A549 (cell line): ENCODE measurements around the gene HEXIM1. TPM values are rescaled to one million over a fixed set of nuclear protein-coding genes. Genes with fewer than 3 reads are reported as not detected.

Experiments
- ATAC-seq, 2 experiments: fragments of 200-7000 bp in 1 of 2; fragments of >200 bp in 1 of 2; cut with Nextera tagmentation in 1 of 2; cut with Tn5 transposase in 1 of 2; 3 replicates each; pipeline versions ENCODE4 v1.8.0 to v1.9.1; 2018 to 2020; ENCODE audit warnings: mild to moderate bottlenecking in 1 of 2, moderate library complexity in 1 of 2
- CTCF ChIA-PET: fragments of 300-600 bp; sonication (Branson Sonifier 250); formaldehyde crosslinking; extraction: SDS; loops from one replicate; lab custom pipeline; 2021; ENCODE audit warnings: antibody characterized with exemption, inconsistent platforms; lab: Yijun Ruan, JAX
- POLR2A ChIA-PET: fragments of 350-600 bp; formaldehyde crosslinking; extraction: SDS; loops from one replicate; lab custom pipeline; 2021; ENCODE audit warnings: antibody characterized with exemption, inconsistent platforms; lab: Yijun Ruan, JAX
- DNase-seq, 2 experiments: peaks; one replicate each; pipeline versions ENCODE4 v3.0.0 to v3.0.0-alpha.2; 2011 to 2016; ENCODE audit warnings: low read depth in 1 of 2, low spot score in 1 of 2
- FAIRE-seq: peaks from 2 replicates; lab custom pipeline; 2011; peaks lifted over from hg19 to GRCh38; lab: Jason Lieb, UNC
- H3K27ac ChIP-seq, 2 experiments: fragments of >200 bp; sonication (Bioruptor Twin); formaldehyde crosslinking; 3 replicates each; pipeline ENCODE4 v1.5.1; 2016 to 2017
- H3K4me1 ChIP-seq: fragments of >200 bp; sonication (Bioruptor Twin); formaldehyde crosslinking; 3 replicates; pipeline ENCODE4 v1.6.1; 2016
- H3K4me2 ChIP-seq: fragments of >200 bp; sonication (Bioruptor Twin); formaldehyde crosslinking; 3 replicates; pipeline ENCODE4 v1.6.1; 2016
- H3K4me3 ChIP-seq: fragments of >200 bp; sonication (Bioruptor Twin); formaldehyde crosslinking; 3 replicates; pipeline ENCODE4 v1.5.1; 2016
- H3K9me3 ChIP-seq: fragments of >200 bp; sonication (Bioruptor Twin); formaldehyde crosslinking; 3 replicates; pipeline ENCODE4 v1.6.1; 2016
- BHLHE40 ChIP-seq: IDR thresholded peaks from 2 replicates; pipeline ENCODE4 v1.6.1; 2012; ENCODE audit warnings: low read depth, low read length, inconsistent platforms
- CBX8 ChIP-seq: fragments of 200-600 bp; sonication (generic); IDR thresholded peaks from 2 replicates; pipeline ENCODE4 v1.6.1; 2016
- CEBPB ChIP-seq, 2 experiments: fragments of >200 bp in 1 of 2; sonication (Bioruptor Twin) in 1 of 2; formaldehyde crosslinking in 1 of 2; IDR thresholded peaks; 2 replicates each; pipeline ENCODE4 v1.6.1; 2012 to 2016
- EHF ChIP-seq: fragments of 250-450 bp; sonication (Bioruptor Pico); IDR thresholded peaks from 2 replicates; pipeline ENCODE4 v1.5.0; 2020; ENCODE audit warnings: mild to moderate bottlenecking
- EP300 ChIP-seq, 2 experiments: fragments of >200 bp; sonication (Bioruptor Twin); formaldehyde crosslinking; IDR thresholded peaks; 2 replicates in 1 of 2; 3 replicates in 1 of 2; pipeline ENCODE4 v1.6.1; 2016 to 2017
- FOSB ChIP-seq: fragments of 250-450 bp; sonication (Bioruptor Pico); IDR thresholded peaks from 2 replicates; pipeline ENCODE4 v1.5.0; 2020; ENCODE audit warnings: mild to moderate bottlenecking, moderate library complexity
- FOSL2 ChIP-seq, 2 experiments: fragments of 450-650 bp in 1 of 2; fragments of >200 bp in 1 of 2; sonication (Bioruptor Twin) in 1 of 2; formaldehyde crosslinking; IDR thresholded peaks; 2 replicates each; pipeline versions ENCODE4 v1.5.0 to v1.6.1; 2016 to 2020; ENCODE audit warnings: mild to moderate bottlenecking in 1 of 2, moderate library complexity in 1 of 2
- GATA3 ChIP-seq: IDR thresholded peaks from 2 replicates; pipeline ENCODE4 v1.6.1; 2012; ENCODE audit warnings: borderline replicate concordance
- HDAC2 ChIP-seq: fragments of 200-600 bp; sonication (generic); IDR thresholded peaks from 2 replicates; pipeline ENCODE4 v1.6.1; 2016
- HEYL ChIP-seq: fragments of 250-450 bp; sonication (Bioruptor Pico); IDR thresholded peaks from 2 replicates; pipeline ENCODE4 v1.8.0; 2021; ENCODE audit warnings: mild to moderate bottlenecking, moderate library complexity
- HOXB13 ChIP-seq: fragments of 250-450 bp; sonication (Bioruptor Pico); IDR thresholded peaks from 2 replicates; pipeline ENCODE4 v1.5.0; 2020; ENCODE audit warnings: low read depth, mild to moderate bottlenecking, moderate library complexity
- JUNB ChIP-seq: fragments of >200 bp; sonication (Bioruptor Twin); formaldehyde crosslinking; IDR thresholded peaks from 2 replicates; pipeline ENCODE4 v1.6.1; 2016
- KDM1A ChIP-seq: fragments of 200-600 bp; sonication (generic); IDR thresholded peaks from 2 replicates; pipeline ENCODE4 v1.6.1; 2016; ENCODE audit warnings: low read depth, mild to moderate bottlenecking
- MAZ ChIP-seq: fragments of 150-350 bp; IDR thresholded peaks from 2 replicates; pipeline ENCODE4 v1.6.1; 2014; ENCODE audit warnings: antibody characterized with exemption, low read depth, low read length, borderline replicate concordance
- NFE2L2 ChIP-seq: fragments of 150-350 bp; conservative IDR thresholded peaks from 2 replicates; pipeline ENCODE4 v1.6.1; 2014; ENCODE audit warnings: low read length
- PHF8 ChIP-seq: fragments of 200-600 bp; sonication (generic); IDR thresholded peaks from 2 replicates; pipeline ENCODE4 v1.6.1; 2016; ENCODE audit warnings: low read depth, mild to moderate bottlenecking, antibody characterized with exemption, moderate library complexity, borderline replicate concordance
- POLR2A ChIP-seq: IDR thresholded peaks from 2 replicates; pipeline ENCODE4 v1.6.1; 2012; ENCODE audit warnings: mild to moderate bottlenecking, low read length
- POLR2AphosphoS2 ChIP-seq: conservative IDR thresholded peaks from 2 replicates; pipeline ENCODE4 v1.6.1; 2012; ENCODE audit warnings: low read length, improper control_type of control experiment, inconsistent platforms
- RARB ChIP-seq: fragments of 250-450 bp; sonication (Bioruptor Pico); IDR thresholded peaks from 2 replicates; pipeline ENCODE4 v1.8.0; 2021; ENCODE audit warnings: mild to moderate bottlenecking, moderate library complexity
- RCOR1 ChIP-seq: fragments of 150-350 bp; IDR thresholded peaks from 2 replicates; pipeline ENCODE4 v1.6.1; 2014; ENCODE audit warnings: antibody characterized with exemption, low read length, low read depth
- RFX5 ChIP-seq: fragments of 450-650 bp; IDR thresholded peaks from 2 replicates; pipeline ENCODE4 v1.7.1; 2014; ENCODE audit warnings: antibody characterized with exemption, mild to moderate bottlenecking, moderate library complexity
- RNF2 ChIP-seq: fragments of 200-600 bp; sonication (generic); IDR thresholded peaks from 2 replicates; pipeline ENCODE4 v1.6.1; 2016; ENCODE audit warnings: low read depth, mild to moderate bottlenecking, antibody characterized with exemption, moderate library complexity, borderline replicate concordance
- SREBF2 ChIP-seq: fragments of 450-650 bp; IDR thresholded peaks from 2 replicates; pipeline ENCODE4 v1.6.1; 2014; ENCODE audit warnings: mild to moderate bottlenecking, moderate library complexity
- TP53 ChIP-seq: fragments of 250-450 bp; sonication (Bioruptor Pico); IDR thresholded peaks from 2 replicates; pipeline ENCODE4 v1.5.0; 2021; ENCODE audit warnings: mild to moderate bottlenecking, moderate library complexity
- WGBS: methylation state at CpG from one replicate; pipeline ENCODE4 v1.1.6; 2017; ENCODE audit errors: missing lambda C conversion rate; 5-methylcytosine and 5-hydroxymethylcytosine counted together
- polyA plus RNA-seq, 4 experiments: library from polyadenylated mRNA; depleted of rRNA in 3 of 4; stranded (reverse); fragments of >200 nt; fragmentation: RNase III in 1 of 4; extraction: RNeasy Plus Mini Kit Qiagen cat#74134 plus additional on column Dnase treatment in 1 of 4; gene quantifications; 2 replicates in 3 of 4; 3 replicates in 1 of 4; pipeline ENCODE4 v1.2.3, GENCODE V29; 2011 to 2017
- TF ChIP-seq, protein P1 (sequence below): fragments of 150-350 bp; IDR thresholded peaks from 2 replicates; pipeline ENCODE4 v1.6.1; 2014; ENCODE audit warnings: low read depth, mild to moderate bottlenecking, low read length
- TF ChIP-seq, protein P2 (sequence below): fragments of >200 bp; sonication (Bioruptor Twin); formaldehyde crosslinking; IDR thresholded peaks from 3 replicates; pipeline ENCODE4 v1.6.1; 2016
- TF ChIP-seq, protein P3 (sequence below): fragments of 250-450 bp; sonication (Bioruptor Pico); IDR thresholded peaks from 2 replicates; pipeline ENCODE4 v1.5.0; 2020; ENCODE audit warnings: low read depth, mild to moderate bottlenecking, moderate library complexity
- TF ChIP-seq, protein P4 (sequence below): fragments of >200 bp; sonication (Bioruptor Twin); formaldehyde crosslinking; IDR thresholded peaks from 2 replicates; pipeline ENCODE4 v1.6.1; 2016
- TF ChIP-seq, protein P5 (sequence below): fragments of 250-450 bp; sonication (Bioruptor Pico); IDR thresholded peaks from 2 replicates; pipeline ENCODE4 v1.5.0; 2021; ENCODE audit warnings: mild to moderate bottlenecking, moderate library complexity, borderline replicate concordance
- TF ChIP-seq, protein P6 (sequence below): IDR thresholded peaks from 2 replicates; pipeline ENCODE4 v1.6.1; 2012
- TF ChIP-seq, protein P7 (sequence below): IDR thresholded peaks from 2 replicates; pipeline ENCODE4 v1.6.1; 2012
- TF ChIP-seq, protein P8 (sequence below): IDR thresholded peaks from 2 replicates; pipeline ENCODE4 v1.6.1; 2012; ENCODE audit warnings: low read depth, borderline replicate concordance

Gene HEXIM1
- polyA plus RNA-seq, 2 of the 4 experiments (the other 2 are of a cell fraction) = 54.0 to 143 TPM

DNA sequence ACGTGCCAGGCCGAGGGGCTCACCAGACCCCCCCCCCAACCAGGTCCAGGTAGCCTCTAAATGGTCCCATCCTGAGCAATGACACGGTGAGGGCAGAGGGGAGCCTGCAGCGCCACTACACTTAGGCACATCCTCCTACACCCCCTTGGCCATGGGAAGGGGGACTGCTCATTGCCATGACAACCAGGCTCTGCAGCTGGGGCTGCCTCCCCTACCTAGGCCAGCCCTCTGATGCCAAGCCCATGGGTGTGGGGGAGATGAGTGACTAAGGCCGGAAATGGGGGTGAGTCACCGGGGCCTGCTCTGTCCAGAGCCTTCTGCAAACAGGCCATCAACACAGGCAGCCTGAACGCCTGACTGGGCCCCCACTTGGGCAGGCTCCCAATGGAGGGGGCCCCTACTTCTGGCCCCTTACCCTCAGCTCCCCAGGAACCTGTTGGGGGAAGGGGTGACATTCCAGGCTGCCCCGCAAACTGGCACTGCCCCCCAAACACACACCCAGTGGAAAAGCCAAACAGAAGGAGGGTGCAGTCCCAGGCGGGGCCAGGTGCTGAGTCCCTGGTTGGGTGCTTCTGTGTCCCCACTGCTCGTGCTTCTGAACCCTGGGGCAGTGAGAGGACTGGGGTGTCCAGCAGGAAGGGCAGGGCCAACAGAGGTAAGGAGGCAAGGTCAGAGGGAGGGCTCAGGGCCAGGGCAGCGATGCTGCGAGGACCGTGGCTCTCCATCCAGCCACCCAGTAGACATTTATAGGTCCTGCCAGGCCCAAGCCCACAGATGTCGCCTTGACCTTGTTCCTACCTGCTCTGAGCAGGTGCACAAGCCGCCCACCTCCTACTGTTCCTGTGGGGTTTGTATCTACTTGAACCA lies 24.1 kb upstream of the HEXIM1 start:
- ChIA-PET POLR2A (interaction anchor here (1.3 kb wide), 2 partner anchors 11 to 24 kb away, joined by 3 to 5 read pairs; partner anchors contain the start of genes ACBD4 and HEXIM1), CTCF (interaction anchor here (0.6 to 20.1 kb wide), 10 partner anchors 9 to 204 kb away, joined by 3 to 742 read pairs (median 8); partner anchors contain the start of genes ACBD4, HEXIM1, HEXIM2 and PLCD3)
- FAIRE-seq = peak; percentile 94
- H3K4me2 ChIP-seq = peak overlapping the region; percentile 86
- WGBS = 6% methylated on average over 11 of the region's 15 CpGs
- peak; percentile 95 to 96 for DNase-seq
- H3K4me1 ChIP-seq = peaks cover 75% of the 10 kb centered on the region
- H3K27ac ChIP-seq = peak overlapping the region; percentile 95 to 98
- peak; percentile 77 to 85 for ATAC-seq
- H3K9me3 ChIP-seq = no peaks in the 10 kb centered on the region
- H3K4me3 ChIP-seq = 0 out of 3 replicates have a peak overlapping the region, but pooled peaks have one; percentile 10
- TF ChIP-seq, protein P1, sequence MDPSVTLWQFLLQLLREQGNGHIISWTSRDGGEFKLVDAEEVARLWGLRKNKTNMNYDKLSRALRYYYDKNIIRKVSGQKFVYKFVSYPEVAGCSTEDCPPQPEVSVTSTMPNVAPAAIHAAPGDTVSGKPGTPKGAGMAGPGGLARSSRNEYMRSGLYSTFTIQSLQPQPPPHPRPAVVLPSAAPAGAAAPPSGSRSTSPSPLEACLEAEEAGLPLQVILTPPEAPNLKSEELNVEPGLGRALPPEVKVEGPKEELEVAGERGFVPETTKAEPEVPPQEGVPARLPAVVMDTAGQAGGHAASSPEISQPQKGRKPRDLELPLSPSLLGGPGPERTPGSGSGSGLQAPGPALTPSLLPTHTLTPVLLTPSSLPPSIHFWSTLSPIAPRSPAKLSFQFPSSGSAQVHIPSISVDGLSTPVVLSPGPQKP = no peak
- TF ChIP-seq FOSL2 (IDR thresholded peaks at IDR 0.05) (peak; percentile 96), FOSL2 (CRISPR knock-in tag; IDR thresholded peaks at IDR 0.05) (peak; percentile 100), CEBPB (IDR thresholded peaks at IDR 0.05) (no peak), MAZ (no peak), HDAC2 (no peak), RARB (CRISPR knock-in tag) (peak; percentile 68; the same call in 1 of the 2 replicates), BHLHE40 (0 out of 2 replicates have a peak, but pooled peaks have one; percentile 3), RCOR1 (0 out of 2 replicates have a peak, but pooled peaks have one; percentile 15), NFE2L2 (no peak), FOSB (CRISPR knock-in tag) (0 out of 2 replicates have a peak, but pooled peaks have one; percentile 32), HOXB13 (CRISPR knock-in tag) (peak; percentile 81; the same call in 1 of the 2 replicates), PHF8 (no peak), POLR2A (peak; percentile 32; the same call in 1 of the 2 replicates), POLR2AphosphoS2 (no peak), RNF2 (no peak), GATA3 (peak; percentile 61; the same call in 1 of the 2 replicates), RFX5 (no peak), EHF (CRISPR knock-in tag) (0 out of 2 replicates have a peak, but pooled peaks have one; percentile 19), CBX8 (no peak), JUNB (peak; percentile 88), TP53 (CRISPR knock-in tag) (no peak), HEYL (CRISPR knock-in tag) (peak; percentile 86; the same call in 1 of the 2 replicates), SREBF2 (no peak), EP300 (IDR thresholded peaks at IDR 0.05) (peak in 1 of 2 experiments; percentile 72; a peak in 2 of 5 replicates), KDM1A (no peak)
- TF ChIP-seq, protein P2, sequence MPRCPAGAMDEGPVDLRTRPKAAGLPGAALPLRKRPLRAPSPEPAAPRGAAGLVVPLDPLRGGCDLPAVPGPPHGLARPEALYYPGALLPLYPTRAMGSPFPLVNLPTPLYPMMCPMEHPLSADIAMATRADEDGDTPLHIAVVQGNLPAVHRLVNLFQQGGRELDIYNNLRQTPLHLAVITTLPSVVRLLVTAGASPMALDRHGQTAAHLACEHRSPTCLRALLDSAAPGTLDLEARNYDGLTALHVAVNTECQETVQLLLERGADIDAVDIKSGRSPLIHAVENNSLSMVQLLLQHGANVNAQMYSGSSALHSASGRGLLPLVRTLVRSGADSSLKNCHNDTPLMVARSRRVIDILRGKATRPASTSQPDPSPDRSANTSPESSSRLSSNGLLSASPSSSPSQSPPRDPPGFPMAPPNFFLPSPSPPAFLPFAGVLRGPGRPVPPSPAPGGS = no peak
- TF ChIP-seq, protein P3, sequence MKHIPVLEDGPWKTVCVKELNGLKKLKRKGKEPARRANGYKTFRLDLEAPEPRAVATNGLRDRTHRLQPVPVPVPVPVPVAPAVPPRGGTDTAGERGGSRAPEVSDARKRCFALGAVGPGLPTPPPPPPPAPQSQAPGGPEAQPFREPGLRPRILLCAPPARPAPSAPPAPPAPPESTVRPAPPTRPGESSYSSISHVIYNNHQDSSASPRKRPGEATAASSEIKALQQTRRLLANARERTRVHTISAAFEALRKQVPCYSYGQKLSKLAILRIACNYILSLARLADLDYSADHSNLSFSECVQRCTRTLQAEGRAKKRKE = peak; percentile 67; the same call in 1 of the 2 replicates
- TF ChIP-seq, protein P4, sequence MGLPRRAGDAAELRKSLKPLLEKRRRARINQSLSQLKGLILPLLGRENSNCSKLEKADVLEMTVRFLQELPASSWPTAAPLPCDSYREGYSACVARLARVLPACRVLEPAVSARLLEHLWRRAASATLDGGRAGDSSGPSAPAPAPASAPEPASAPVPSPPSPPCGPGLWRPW = no peak
- TF ChIP-seq, protein P5, sequence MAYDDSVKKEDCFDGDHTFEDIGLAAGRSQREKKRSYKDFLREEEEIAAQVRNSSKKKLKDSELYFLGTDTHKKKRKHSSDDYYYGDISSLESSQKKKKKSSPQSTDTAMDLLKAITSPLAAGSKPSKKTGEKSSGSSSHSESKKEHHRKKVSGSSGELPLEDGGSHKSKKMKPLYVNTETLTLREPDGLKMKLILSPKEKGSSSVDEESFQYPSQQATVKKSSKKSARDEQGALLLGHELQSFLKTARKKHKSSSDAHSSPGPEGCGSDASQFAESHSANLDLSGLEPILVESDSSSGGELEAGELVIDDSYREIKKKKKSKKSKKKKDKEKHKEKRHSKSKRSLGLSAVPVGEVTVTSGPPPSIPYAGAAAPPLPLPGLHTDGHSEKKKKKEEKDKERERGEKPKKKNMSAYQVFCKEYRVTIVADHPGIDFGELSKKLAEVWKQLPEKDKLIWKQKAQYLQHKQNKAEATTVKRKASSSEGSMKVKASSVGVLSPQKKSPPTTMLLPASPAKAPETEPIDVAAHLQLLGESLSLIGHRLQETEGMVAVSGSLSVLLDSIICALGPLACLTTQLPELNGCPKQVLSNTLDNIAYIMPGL (CRISPR knock-in tag) = no peak
- TF ChIP-seq, protein P6, sequence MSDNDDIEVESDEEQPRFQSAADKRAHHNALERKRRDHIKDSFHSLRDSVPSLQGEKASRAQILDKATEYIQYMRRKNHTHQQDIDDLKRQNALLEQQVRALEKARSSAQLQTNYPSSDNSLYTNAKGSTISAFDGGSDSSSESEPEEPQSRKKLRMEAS = peak; percentile 83
- TF ChIP-seq, protein P7, sequence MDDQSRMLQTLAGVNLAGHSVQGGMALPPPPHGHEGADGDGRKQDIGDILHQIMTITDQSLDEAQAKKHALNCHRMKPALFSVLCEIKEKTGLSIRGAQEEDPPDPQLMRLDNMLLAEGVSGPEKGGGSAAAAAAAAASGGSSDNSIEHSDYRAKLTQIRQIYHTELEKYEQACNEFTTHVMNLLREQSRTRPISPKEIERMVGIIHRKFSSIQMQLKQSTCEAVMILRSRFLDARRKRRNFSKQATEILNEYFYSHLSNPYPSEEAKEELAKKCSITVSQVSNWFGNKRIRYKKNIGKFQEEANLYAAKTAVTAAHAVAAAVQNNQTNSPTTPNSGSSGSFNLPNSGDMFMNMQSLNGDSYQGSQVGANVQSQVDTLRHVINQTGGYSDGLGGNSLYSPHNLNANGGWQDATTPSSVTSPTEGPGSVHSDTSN = 0 out of 2 replicates have a peak, but pooled peaks have one; percentile 38
- TF ChIP-seq, protein P8, sequence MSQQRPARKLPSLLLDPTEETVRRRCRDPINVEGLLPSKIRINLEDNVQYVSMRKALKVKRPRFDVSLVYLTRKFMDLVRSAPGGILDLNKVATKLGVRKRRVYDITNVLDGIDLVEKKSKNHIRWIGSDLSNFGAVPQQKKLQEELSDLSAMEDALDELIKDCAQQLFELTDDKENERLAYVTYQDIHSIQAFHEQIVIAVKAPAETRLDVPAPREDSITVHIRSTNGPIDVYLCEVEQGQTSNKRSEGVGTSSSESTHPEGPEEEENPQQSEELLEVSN = peak; percentile 41; the same call in 1 of the 2 replicates
